Keratinocyte (primary cell): ENCODE results near the gene EP300. TPM values are rescaled to one million over a fixed set of nuclear protein-coding genes. Genes with fewer than 3 reads are reported as not detected.

Experiments used
- DNase-seq: peaks from one replicate; pipeline ENCODE4 v3.0.0-alpha.2; 2011; ENCODE audit warnings: low read depth, missing footprints, low spot score
- FAIRE-seq: peaks from 2 replicates; lab custom pipeline; 2011; peaks lifted over from hg19 to GRCh38; lab: Jason Lieb, UNC
- H2AFZ ChIP-seq: 2 replicates; pipeline ENCODE4 v1.6.0; 2012; ENCODE audit warnings: low read length, control low read depth, inconsistent platforms; ENCODE audit not compliant: control insufficient read depth
- H3K27ac ChIP-seq: 2 replicates; pipeline ENCODE4 v1.5.1; 2011; ENCODE audit warnings: low read length; ENCODE audit not compliant: control insufficient read depth, insufficient read depth
- H3K27me3 ChIP-seq: 3 replicates; pipeline ENCODE4 v1.6.0; 2011; ENCODE audit warnings: low read length; ENCODE audit not compliant: control insufficient read depth, insufficient read depth; ENCODE audit errors: extremely low read depth
- H3K36me3 ChIP-seq, 2 experiments: 2 replicates in 1 of 2; 3 replicates in 1 of 2; pipeline ENCODE4 v1.5.1; 2011; ENCODE audit warnings: low read length in 2 of 2, mild to moderate bottlenecking in 1 of 2; ENCODE audit not compliant: control insufficient read depth in 2 of 2, insufficient read depth in 2 of 2; ENCODE audit errors: extremely low read depth in 1 of 2
- H3K4me1 ChIP-seq: 3 replicates; pipeline ENCODE4 v1.5.1; 2011; ENCODE audit warnings: low read length; ENCODE audit not compliant: control insufficient read depth, insufficient read depth; ENCODE audit errors: extremely low read depth
- H3K4me2 ChIP-seq: 3 replicates; pipeline ENCODE4 v1.6.0; 2011; ENCODE audit warnings: low read depth, low read length; ENCODE audit not compliant: control insufficient read depth, insufficient read depth; ENCODE audit errors: extremely low read depth
- H3K4me3 ChIP-seq, 3 experiments: fragments of 200-600 bp in 1 of 3; sonication (generic) in 1 of 3; 2 replicates in 2 of 3; 3 replicates in 1 of 3; pipeline ENCODE4 v1.5.1; 2011 to 2016; ENCODE audit warnings: low read length in 3 of 3, mild to moderate bottlenecking in 3 of 3, control low read depth in 2 of 3, inconsistent platforms in 1 of 3, low read depth in 1 of 3, mixed read lengths in 1 of 3, mixed run types in 1 of 3, moderate library complexity in 1 of 3; ENCODE audit not compliant: control insufficient read depth in 2 of 3, insufficient read depth in 2 of 3; ENCODE audit errors: extremely low read depth in 1 of 3
- H3K79me2 ChIP-seq: 2 replicates; pipeline ENCODE4 v1.6.0; 2012; ENCODE audit warnings: low read length; ENCODE audit not compliant: control insufficient read depth, insufficient read depth
- H3K9ac ChIP-seq: 3 replicates; pipeline ENCODE4 v1.6.0; 2011; ENCODE audit warnings: low read length; ENCODE audit not compliant: control insufficient read depth, insufficient read depth; ENCODE audit errors: extremely low read depth
- H3K9me1 ChIP-seq: 3 replicates; pipeline ENCODE4 v1.6.0; 2011; ENCODE audit warnings: low read length; ENCODE audit not compliant: control insufficient read depth, insufficient read depth; ENCODE audit errors: extremely low read depth
- H3K9me3 ChIP-seq: 2 replicates; pipeline ENCODE4 v1.5.1; 2012; ENCODE audit warnings: low read depth, low read length; ENCODE audit not compliant: control insufficient read depth
- H4K20me1 ChIP-seq: 3 replicates; pipeline ENCODE4 v1.6.0; 2011; ENCODE audit warnings: low read length; ENCODE audit not compliant: control insufficient read depth, insufficient read depth; ENCODE audit errors: extremely low read depth
- CTCF ChIP-seq, 3 experiments: IDR thresholded peaks in 1 of 3; conservative IDR thresholded peaks in 1 of 3; optimal IDR thresholded peaks in 1 of 3; 2 replicates in 2 of 3; 3 replicates in 1 of 3; pipeline versions ENCODE3 to v1.5.1; 2011; ENCODE audit warnings: low read length in 3 of 3, mild to moderate bottlenecking in 3 of 3, moderate library complexity in 2 of 3, control low read depth in 1 of 3, inconsistent platforms in 1 of 3; ENCODE audit not compliant: insufficient read depth in 2 of 3; ENCODE audit errors: extremely low read depth in 1 of 3
- EZH2 ChIP-seq: IDR thresholded peaks from one replicate; pipeline ENCODE4 v1.6.1; 2012; ENCODE audit warnings: inconsistent platforms, mild to moderate bottlenecking, low read length, moderate library complexity
- dilution Hi-C: fragments of 300-500 bp; cut with MboI; formaldehyde crosslinking; loops from one replicate; pipeline ENCODE4 v1.7.0; 2020; ENCODE audit warnings: low sequenced_read_pairs; ENCODE audit not compliant: extremely low pct_ligation_motif_present
- polyA plus RNA-seq, 5 experiments: library from polyadenylated mRNA; depleted of rRNA in 3 of 5; stranded (reverse) in 3 of 5; stranded (forward) in 1 of 5; unstranded in 1 of 5; fragments of >200 nt; gene quantifications; 1 replicate in 1 of 5; 2 replicates in 3 of 5; 3 replicates in 1 of 5; pipeline versions ENCODE4 v1.2.1 to v1.2.3, GENCODE V29; 2011 to 2012; ENCODE audit warnings: missing spikeins in 2 of 5, low read depth in 1 of 5, low replicate concordance in 1 of 5

Gene EP300
- polyA plus RNA-seq, 1 donor (not counting 4 experiments of a cell fraction or from before 2014, with no cell fraction given), result 10.5 TPM

DNA sequence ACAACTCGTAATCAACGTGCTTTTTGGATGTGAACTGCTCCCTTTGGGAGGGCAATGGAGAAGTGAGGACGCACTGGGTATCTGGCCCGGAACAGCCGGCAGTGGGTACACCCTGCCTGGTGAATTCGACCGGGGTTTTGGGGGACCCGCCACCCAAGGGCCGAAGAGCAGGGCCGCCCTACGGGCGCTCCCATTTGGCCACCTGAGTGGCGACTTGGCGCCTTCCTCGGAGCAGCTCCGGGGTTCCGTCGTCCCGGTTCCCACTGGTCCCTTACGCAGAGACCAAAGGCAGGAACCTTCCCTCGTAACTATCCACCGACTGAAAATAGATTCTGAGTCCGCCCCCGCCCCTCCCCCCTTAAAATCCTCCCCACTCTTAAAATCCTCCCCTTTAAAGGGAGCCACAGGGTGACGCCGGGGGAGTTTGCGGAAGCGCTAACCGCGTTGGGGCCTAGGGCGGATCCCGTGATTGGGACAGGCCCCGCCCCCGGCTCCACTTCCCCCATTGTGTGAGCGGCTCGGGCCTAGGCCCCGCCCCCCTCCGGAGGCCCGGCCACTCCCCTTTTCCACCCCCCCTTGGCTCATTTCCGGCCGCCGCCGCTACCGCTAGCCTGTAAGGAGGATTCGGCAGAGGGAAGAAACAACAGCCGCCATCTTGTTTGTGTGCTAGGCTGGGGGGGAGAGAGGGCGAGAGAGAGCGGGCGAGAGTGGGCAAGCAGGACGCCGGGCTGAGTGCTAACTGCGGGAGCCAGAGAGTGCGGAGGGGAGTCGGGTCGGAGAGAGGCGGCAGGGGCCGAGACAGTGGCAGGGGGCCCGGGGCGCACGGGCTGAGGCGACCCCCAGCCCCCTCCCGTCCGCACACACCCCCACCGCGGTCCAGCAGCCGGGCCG is 1.0 kb upstream of the EP300 start:
- Histone ChIP-seq H3K4me3 (peak overlapping the region; percentile 81 to 90 (median 87)), H3K9me3 (no peaks in the 10 kb centered on the region), H3K27ac (peak overlapping the region; percentile 96), H3K9ac (peak overlapping the region; percentile 98), H2AFZ (peak overlapping the region; percentile 84), H4K20me1 (peaks cover 14% of the 10 kb centered on the region), H3K27me3 (no peaks in the 10 kb centered on the region), H3K9me1 (no peaks in the 10 kb centered on the region), H3K4me2 (peak overlapping the region; percentile 95), H3K4me1 (peaks cover 17% of the 10 kb centered on the region), H3K36me3 (no peaks in the 10 kb centered on the region), H3K79me2 (peaks cover 46% of the 10 kb centered on the region)
- TF ChIP-seq EZH2 (no peak), CTCF (optimal IDR thresholded peaks at IDR 0.05 in 1 of 3, IDR thresholded peaks at IDR 0.05 in 1 of 3, conservative IDR thresholded peaks at IDR 0.05 in 1 of 3; ENCODE audit: extremely low read depth in 1 of 3, insufficient read depth in 2 of 3, low read length in 3 of 3) (no peak)
- peak; percentile 57 for FAIRE-seq
- peak; percentile 87 for DNase-seq
- dilution Hi-C loops, result no loop called here

GRCh38 chr22:41092847-41093411 is 537 bp downstream of the EP300 start:
- peaks cover 16% of the 10 kb centered on the region for H4K20me1 ChIP-seq
- no peaks in the 10 kb centered on the region for H3K9me3 ChIP-seq
- TF ChIP-seq CTCF (optimal IDR thresholded peaks at IDR 0.05 in 1 of 3, IDR thresholded peaks at IDR 0.05 in 1 of 3, conservative IDR thresholded peaks at IDR 0.05 in 1 of 3; ENCODE audit: extremely low read depth in 1 of 3, insufficient read depth in 2 of 3, low read length in 3 of 3) (no peak), EZH2 (no peak)
- peaks cover 62% of the 10 kb centered on the region for H3K79me2 ChIP-seq
- peak overlapping the region; percentile 98 for H3K9ac ChIP-seq
- no peaks in the 10 kb centered on the region for H3K9me1 ChIP-seq
- no peaks in the 10 kb centered on the region for H3K27me3 ChIP-seq
- H3K4me2 ChIP-seq, result peak overlapping the region; percentile 89
- DNase-seq, result no peak
- H2AFZ ChIP-seq, result no peak overlapping the region
- FAIRE-seq, result no peak
- H3K27ac ChIP-seq, result peak overlapping the region; percentile 96
- dilution Hi-C loops, result no loop called here
- H3K36me3 ChIP-seq, result no peaks in the 10 kb centered on the region
- H3K4me1 ChIP-seq, result peaks cover 18% of the 10 kb centered on the region
- peak overlapping the region; percentile 79 to 90 (median 81) for H3K4me3 ChIP-seq
